ENCODE results near the gene HHLA2. TPM values are rescaled to one million over a fixed set of nuclear protein-coding genes. Genes with fewer than 3 reads are reported as not detected.
A peak's percentile ranks its signal among the peaks of the same experiment; 100 is the strongest.

HHLA2 gene
- total RNA-seq, 2 donors from 2014 or later, result 0.81 TPM; not detected in 1

DNA sequence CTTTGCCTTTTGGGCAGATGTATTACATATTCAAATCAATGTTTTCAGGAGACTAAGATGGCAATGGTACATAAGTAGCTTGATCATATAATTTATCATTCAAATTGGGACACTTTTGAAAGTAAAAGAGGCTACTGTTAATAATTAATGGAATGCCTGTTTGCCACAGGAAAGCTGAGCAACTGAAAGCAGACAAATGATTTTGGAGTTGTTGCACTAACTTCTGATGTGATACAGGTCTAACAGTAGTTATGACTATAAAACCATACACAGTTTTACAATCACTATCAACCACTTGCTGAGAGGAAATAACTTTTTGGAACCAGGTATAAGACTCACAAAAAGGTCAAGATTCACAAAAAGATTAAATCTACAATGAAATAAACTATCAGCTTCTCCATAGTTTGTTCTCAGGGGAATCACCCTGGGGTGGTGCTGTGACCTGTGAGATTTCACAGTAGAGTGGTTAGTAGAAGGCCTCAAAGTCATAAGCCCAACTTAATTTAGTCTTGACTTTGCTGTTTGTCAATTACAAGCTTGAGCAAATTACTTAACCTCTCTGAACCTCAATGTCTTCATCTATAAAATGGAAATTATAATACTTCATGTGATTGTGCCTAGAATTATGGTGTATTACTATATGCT is 42.7 kb downstream of the HHLA2 start:
- Mint-ChIP-seq H3K9me3 (no peaks in the 10 kb centered on the region), H3K27me3 (peaks cover 5 to 8% of the 10 kb centered on the region in 2 donors), H3K4me3 (no peak overlapping the region), H3K36me3 (no peaks in the 10 kb centered on the region), H3K27ac (no peak overlapping the region), H3K4me1 (ENCODE audit: low read depth in 2 of 2) (peaks cover 0 to 7% of the 10 kb centered on the region in 2 donors)
- ATAC-seq (no peak), DNase-seq (ENCODE audit: low spot score) (no peak)

GRCh38 chr3:108341911-108342310 is 45.6 kb downstream of the HHLA2 start:
- no peak for ATAC-seq
- Mint-ChIP-seq H3K36me3 (no peaks in the 10 kb centered on the region), H3K4me3 (no peak overlapping the region), H3K9me3 (no peaks in the 10 kb centered on the region), H3K4me1 (ENCODE audit: low read depth in 2 of 2) (peaks cover 0 to 7% of the 10 kb centered on the region in 2 donors), H3K27ac (no peak overlapping the region), H3K27me3 (peaks cover 5 to 10% of the 10 kb centered on the region in 2 donors)
- DNase-seq (ENCODE audit: low spot score), result no peak

DNA sequence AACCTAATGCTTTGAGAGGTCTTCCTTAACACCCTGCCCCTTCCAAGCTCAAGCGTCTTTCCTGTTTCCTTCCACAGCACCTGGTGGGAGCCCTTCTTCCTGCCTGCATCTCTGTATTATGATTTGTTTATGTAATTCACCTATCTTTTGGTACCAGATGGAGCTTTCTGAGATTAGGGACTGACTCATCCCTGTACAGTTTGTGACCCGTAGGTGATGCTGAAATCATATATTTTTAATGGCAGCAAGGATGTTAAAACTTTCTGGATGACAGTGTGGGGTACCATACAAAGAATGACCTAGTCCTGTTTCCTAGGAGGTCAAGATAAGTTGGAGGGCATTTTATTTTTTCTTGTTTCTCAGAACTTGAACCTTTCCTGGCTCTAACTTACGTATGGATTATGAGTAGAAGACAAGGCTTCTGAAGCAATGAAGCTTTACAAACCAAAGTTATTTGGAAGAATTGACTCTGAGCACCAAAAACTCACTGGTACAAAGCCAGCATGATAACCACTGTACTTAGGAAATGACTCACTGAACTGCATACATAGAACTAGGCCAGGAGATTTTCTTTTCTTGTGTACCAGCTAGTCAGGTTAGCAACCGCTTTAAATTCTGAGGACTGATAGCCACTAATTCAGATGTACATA is 46.6 kb downstream of the HHLA2 start:
- Mint-ChIP-seq H3K4me1 (ENCODE audit: low read depth in 2 of 2) (peaks cover 0 to 7% of the 10 kb centered on the region in 2 donors), H3K27ac (peak overlapping the region in 1 of 2 donors; percentile 44), H3K9me3 (no peaks in the 10 kb centered on the region), H3K27me3 (peaks cover 13 to 15% of the 10 kb centered on the region in 2 donors), H3K36me3 (no peaks in the 10 kb centered on the region), H3K4me3 (peak overlapping the region; percentile 67)
- peak; percentile 73 to 91 for ATAC-seq
- no peak for DNase-seq (ENCODE audit: low spot score)

- Mint-ChIP-seq H3K27ac (peak overlapping the region in 1 of 2 donors; percentile 44), H3K27me3 (peaks cover 14 to 16% of the 10 kb centered on the region in 2 donors), H3K4me3 (no peak overlapping the region), H3K4me1 (ENCODE audit: low read depth in 2 of 2) (peaks cover 0 to 7% of the 10 kb centered on the region in 2 donors), H3K36me3 (no peaks in the 10 kb centered on the region), H3K9me3 (no peaks in the 10 kb centered on the region)
- DNase-seq (ENCODE audit: low spot score), result no peak
- no peak for ATAC-seq
These were observed 47.1 kb downstream of the HHLA2 start for GRCh38 chr3:108343491-108343890.

DNA sequence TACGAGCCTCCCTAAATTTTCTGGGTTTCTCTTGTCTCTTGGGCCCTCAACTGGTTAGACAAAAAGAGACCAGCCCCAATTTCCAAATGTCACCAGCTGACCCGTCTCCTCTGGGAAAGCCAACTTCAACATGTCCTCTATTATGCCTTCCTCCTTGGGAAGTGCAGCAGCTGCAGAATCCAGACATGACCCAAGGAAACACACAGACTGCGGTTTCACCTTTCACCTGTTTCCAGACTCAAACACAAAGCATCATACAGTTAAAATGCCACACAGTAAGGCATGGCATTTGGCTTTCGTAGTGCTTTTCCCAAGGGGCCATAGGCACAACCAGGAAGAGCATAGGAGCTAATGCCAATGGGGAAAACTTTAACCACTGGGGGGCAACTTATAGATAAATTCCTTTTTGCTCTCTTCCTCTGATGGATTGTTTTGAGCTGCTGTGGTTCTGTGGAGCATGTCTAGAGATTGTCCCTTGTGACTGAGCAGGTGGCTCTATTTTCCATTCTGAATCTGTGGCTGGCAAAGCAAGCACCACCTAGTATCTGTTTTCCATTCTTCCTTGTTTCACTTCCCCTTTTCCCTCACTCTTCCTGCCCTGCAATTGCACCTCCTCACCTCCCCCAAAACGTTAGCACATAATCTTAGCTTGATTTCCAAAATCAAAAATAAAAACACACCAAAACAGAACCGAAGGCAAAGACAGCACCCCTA is 49.3 kb downstream of the HHLA2 start:
- Mint-ChIP-seq H3K4me1 (ENCODE audit: low read depth in 2 of 2) (peaks cover 0 to 7% of the 10 kb centered on the region in 2 donors), H3K4me3 (no peak overlapping the region), H3K9me3 (no peaks in the 10 kb centered on the region), H3K36me3 (no peaks in the 10 kb centered on the region), H3K27me3 (peaks cover 14 to 16% of the 10 kb centered on the region in 2 donors), H3K27ac (no peak overlapping the region)
- ATAC-seq (no peak), DNase-seq (ENCODE audit: low spot score) (no peak)

GRCh38 chr3:108346301-108347227 is 50.2 kb downstream of the HHLA2 start:
- no peak overlapping the region for H3K27ac Mint-ChIP-seq
- DNase-seq (ENCODE audit: low spot score) (no peak), ATAC-seq (no peak)
- H3K9me3 Mint-ChIP-seq, result no peaks in the 10 kb centered on the region
- peaks cover 0 to 7% of the 10 kb centered on the region in 2 donors for H3K4me1 Mint-ChIP-seq (ENCODE audit: low read depth in 2 of 2)
- H3K4me3 Mint-ChIP-seq, result no peak overlapping the region
- H3K27me3 Mint-ChIP-seq, result peaks cover 14 to 16% of the 10 kb centered on the region in 2 donors
- H3K36me3 Mint-ChIP-seq, result no peaks in the 10 kb centered on the region

DNA sequence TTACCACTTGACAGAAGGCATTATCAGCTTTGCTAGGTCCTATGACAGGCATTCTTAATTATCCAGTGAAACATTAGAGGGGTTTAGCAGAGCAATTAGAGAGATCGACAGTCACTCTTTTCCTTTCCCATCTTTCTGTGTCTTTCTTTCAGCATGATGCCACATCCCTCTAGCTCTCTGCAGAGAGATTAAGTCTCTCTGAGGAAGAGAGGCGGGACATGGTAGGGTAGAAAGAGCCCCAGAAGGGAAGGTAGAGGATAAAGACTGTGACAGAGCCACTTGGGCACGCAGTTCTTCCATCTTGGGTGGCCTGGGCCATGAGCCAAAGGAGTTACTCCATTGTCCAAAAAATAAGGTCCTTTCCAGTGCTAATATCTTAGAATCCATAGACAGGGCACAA is 55.8 kb downstream of the HHLA2 start:
- peaks cover 9 to 10% of the 10 kb centered on the region in 2 donors for H3K27me3 Mint-ChIP-seq
- DNase-seq (ENCODE audit: low spot score) (no peak), ATAC-seq (no peak)
- no peaks in the 10 kb centered on the region for H3K36me3 Mint-ChIP-seq
- H3K4me1 Mint-ChIP-seq (ENCODE audit: low read depth in 2 of 2), result no peaks in the 10 kb centered on the region
- H3K4me3 Mint-ChIP-seq, result no peak overlapping the region
- H3K9me3 Mint-ChIP-seq, result peaks cover 2% of the 10 kb centered on the region
- H3K27ac Mint-ChIP-seq, result no peak overlapping the region

- H3K27me3 Mint-ChIP-seq, result peaks cover 0 to 1% of the 10 kb centered on the region in 2 donors
- no peaks in the 10 kb centered on the region for H3K36me3 Mint-ChIP-seq
- no peak for DNase-seq (ENCODE audit: low spot score)
- H3K4me3 Mint-ChIP-seq, result no peak overlapping the region
- peaks cover 2% of the 10 kb centered on the region for H3K9me3 Mint-ChIP-seq
- H3K27ac Mint-ChIP-seq, result no peak overlapping the region
- no peaks in the 10 kb centered on the region for H3K4me1 Mint-ChIP-seq (ENCODE audit: low read depth in 2 of 2)
- no peak for ATAC-seq
These were observed 58.2 kb downstream of the HHLA2 start for GRCh38 chr3:108354562-108354961.

GRCh38 chr3:108357042-108357441 is 60.7 kb downstream of the HHLA2 start:
- Mint-ChIP-seq H3K4me3 (no peak overlapping the region), H3K27me3 (peaks cover 0 to 5% of the 10 kb centered on the region in 2 donors), H3K9me3 (peaks cover 2% of the 10 kb centered on the region), H3K36me3 (no peaks in the 10 kb centered on the region), H3K4me1 (ENCODE audit: low read depth in 2 of 2) (no peaks in the 10 kb centered on the region), H3K27ac (no peak overlapping the region)
- ATAC-seq, result peak in 1 of 2 donors; percentile 53
- DNase-seq (ENCODE audit: low spot score), result no peak

- Mint-ChIP-seq H3K9me3 (peaks cover 2% of the 10 kb centered on the region), H3K4me1 (ENCODE audit: low read depth in 2 of 2) (no peaks in the 10 kb centered on the region), H3K27me3 (peaks cover 0 to 10% of the 10 kb centered on the region in 2 donors), H3K4me3 (no peak overlapping the region), H3K27ac (no peak overlapping the region), H3K36me3 (no peaks in the 10 kb centered on the region)
- ATAC-seq (no peak), DNase-seq (ENCODE audit: low spot score) (no peak)
These were observed 62.7 kb downstream of the HHLA2 start for GRCh38 chr3:108359011-108359410.

GRCh38 chr3:108376026-108376425 is 79.7 kb downstream of the HHLA2 start:
- no peak overlapping the region for H3K4me3 Mint-ChIP-seq
- DNase-seq (ENCODE audit: low spot score) (no peak), ATAC-seq (no peak)
- H3K27ac Mint-ChIP-seq, result no peak overlapping the region
- peaks cover 0 to 3% of the 10 kb centered on the region in 2 donors for H3K27me3 Mint-ChIP-seq
- no peaks in the 10 kb centered on the region for H3K4me1 Mint-ChIP-seq (ENCODE audit: low read depth in 2 of 2)
- no peaks in the 10 kb centered on the region for H3K9me3 Mint-ChIP-seq
- no peaks in the 10 kb centered on the region for H3K36me3 Mint-ChIP-seq

DNA sequence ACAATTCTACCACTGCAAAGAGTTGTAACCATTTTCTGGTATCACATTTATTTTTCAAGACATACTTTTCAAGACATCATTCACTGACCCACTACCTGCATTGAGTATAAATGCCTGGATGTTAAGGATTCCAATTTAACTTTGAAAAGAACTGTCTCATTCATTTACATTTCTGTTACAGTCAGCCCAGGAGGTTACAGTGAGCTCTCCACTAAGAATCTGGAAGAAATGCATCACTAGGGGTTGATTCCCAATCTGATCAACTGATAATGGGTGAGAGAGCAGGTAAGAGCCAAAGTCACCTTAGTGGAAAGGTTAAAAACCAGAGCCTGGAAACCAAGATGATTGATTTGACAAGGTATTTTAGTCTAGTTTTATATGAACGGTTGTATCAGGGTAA is 81.0 kb downstream of the HHLA2 start:
- no peaks in the 10 kb centered on the region for H3K9me3 Mint-ChIP-seq
- no peaks in the 10 kb centered on the region for H3K36me3 Mint-ChIP-seq
- no peaks in the 10 kb centered on the region for H3K4me1 Mint-ChIP-seq (ENCODE audit: low read depth in 2 of 2)
- H3K4me3 Mint-ChIP-seq, result no peak overlapping the region
- no peak for ATAC-seq
- H3K27me3 Mint-ChIP-seq, result no peaks in the 10 kb centered on the region
- no peak overlapping the region for H3K27ac Mint-ChIP-seq
- no peak for DNase-seq (ENCODE audit: low spot score)

DNA sequence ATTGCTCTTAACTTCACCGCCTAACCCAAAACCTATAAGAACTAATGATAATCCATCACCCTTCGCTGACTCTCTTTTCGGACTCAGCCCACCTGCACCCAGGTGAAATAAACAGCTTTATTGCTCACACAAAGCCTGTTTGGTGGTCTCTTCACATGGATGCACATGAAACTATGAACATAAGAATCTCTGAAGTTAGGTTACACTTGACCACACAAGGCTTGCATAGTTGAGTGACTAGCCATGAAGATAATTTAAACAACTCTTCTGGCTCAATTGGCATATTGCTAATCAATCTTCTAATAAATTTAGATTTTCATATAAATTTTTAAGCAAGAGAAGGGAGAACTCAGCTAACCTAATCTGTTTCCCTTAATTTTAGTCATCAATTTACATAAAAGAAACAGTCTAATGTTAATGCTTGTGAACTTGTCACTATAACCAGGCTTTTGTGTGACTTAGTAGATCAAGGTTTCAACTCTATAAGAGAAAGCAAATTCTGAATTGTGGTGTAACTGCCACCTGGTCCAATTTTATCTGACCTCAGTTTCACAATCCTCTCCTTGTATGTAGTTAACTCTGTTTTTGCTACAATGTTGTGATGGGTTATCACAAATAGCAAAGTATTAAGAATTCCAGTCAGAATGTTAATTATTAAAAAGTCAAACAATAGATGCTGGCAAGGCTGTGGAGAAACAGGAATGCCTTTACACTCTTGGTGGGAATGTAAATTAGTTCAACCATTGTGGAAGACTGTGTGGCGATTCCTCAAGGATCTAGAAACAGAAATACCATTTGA is 82.0 kb downstream of the HHLA2 start:
- no peak overlapping the region for H3K4me3 Mint-ChIP-seq
- H3K36me3 Mint-ChIP-seq, result no peaks in the 10 kb centered on the region
- ATAC-seq (no peak), DNase-seq (ENCODE audit: low spot score) (no peak)
- H3K27me3 Mint-ChIP-seq, result no peaks in the 10 kb centered on the region
- H3K27ac Mint-ChIP-seq, result no peak overlapping the region
- no peaks in the 10 kb centered on the region for H3K9me3 Mint-ChIP-seq
- no peaks in the 10 kb centered on the region for H3K4me1 Mint-ChIP-seq (ENCODE audit: low read depth in 2 of 2)
